ENCODE measurements around the gene FANCG. TPM values are rescaled to one million over a fixed set of nuclear protein-coding genes. Genes with fewer than 3 reads are reported as not detected.

Gene FANCG
- total RNA-seq, 2 donors from 2014 or later, result 3.7 to 8.2 TPM

GRCh38 chr9:35042081-35042604, 37.6 kb downstream of the FANCG start:
- DNase-seq, result no peak
- ATAC-seq, result peak in 1 of 2 donors; percentile 33
- intact Hi-C loops (cut with DNase I), result loop anchor here in 1 of 2 donors (10.0 kb wide), 1 partner anchor 137 kb away; no protein-coding TSS in a partner anchor

- peak; percentile 84 for DNase-seq
- ATAC-seq, result peak; percentile 80 to 94
- intact Hi-C loops (cut with DNase I), result no loop called here
Observed at GRCh38 chr9:35035851-35036701, 43.7 kb downstream of the FANCG start.

- intact Hi-C loops (cut with DNase I), result no loop called here
- DNase-seq (no peak), ATAC-seq (no peak)
Observed at GRCh38 chr9:35033101-35033500, 46.6 kb downstream of the FANCG start.

GRCh38 chr9:35029852-35030251, 49.9 kb downstream of the FANCG start:
- ATAC-seq, result peak; percentile 10 to 55
- no peak for DNase-seq
- intact Hi-C loops (cut with DNase I), result no loop called here

- intact Hi-C loops (cut with DNase I), result no loop called here
- ATAC-seq, result no peak
- DNase-seq, result no peak
Observed at GRCh38 chr9:35029241-35029640, 50.5 kb downstream of the FANCG start.

GRCh38 chr9:35028341-35028740, 51.4 kb downstream of the FANCG start:
- intact Hi-C loops (cut with DNase I), result no loop called here
- ATAC-seq (no peak), DNase-seq (no peak)

- intact Hi-C loops (cut with DNase I), result no loop called here
- DNase-seq (no peak), ATAC-seq (no peak)
Observed at GRCh38 chr9:35027860-35028259, 51.9 kb downstream of the FANCG start.

GRCh38 chr9:35027374-35027773, 52.4 kb downstream of the FANCG start:
- intact Hi-C loops (cut with DNase I), result no loop called here
- DNase-seq (no peak), ATAC-seq (peak in 1 of 2 donors; percentile 67)

- ATAC-seq (peak in 1 of 2 donors; percentile 22), DNase-seq (no peak)
- intact Hi-C loops (cut with DNase I), result no loop called here
Observed at GRCh38 chr9:35026671-35027070, 53.1 kb downstream of the FANCG start.

Other genes starting within 250 kb of the FANCG start
- under 1 TPM; 0.32 to 0.47 TPM for gene PHF24, start 121.7 kb downstream of the FANCG start, total RNA-seq
- gene DNAJB5, start 90.2 kb downstream of the FANCG start, total RNA-seq, result 10 to 100 TPM; 31.2 to 67.7 TPM
- 100 to 1,000 TPM; 171 to 234 TPM for gene VCP, start 7.3 kb downstream of the FANCG start, total RNA-seq
- gene PIGO, start 16.6 kb upstream of the FANCG start, total RNA-seq, result 10 to 100 TPM; 10.9 to 11.5 TPM
- 10 to 100 TPM; 95.7 to 97.4 TPM for gene STOML2, start 23.2 kb upstream of the FANCG start, total RNA-seq
- gene ATOSB, start 35.9 kb upstream of the FANCG start, total RNA-seq, result 10 to 100 TPM; 13.6 to 17.9 TPM
- 10 to 100 TPM; 17.8 to 23.0 TPM for gene UNC13B, start 82.1 kb upstream of the FANCG start, total RNA-seq

Data from left cardiac atrium (tissue), 4 donors.